DMS79 treated with DMSO at 0.1 percent for 48 hours (cell line): ENCODE data around the gene ATP2C1.

Experiments used
- DNase-seq: peaks from one replicate; lab custom pipeline; 2025; lab: John Stamatoyannopoulos, UW

Gene ATP2C1

DNA sequence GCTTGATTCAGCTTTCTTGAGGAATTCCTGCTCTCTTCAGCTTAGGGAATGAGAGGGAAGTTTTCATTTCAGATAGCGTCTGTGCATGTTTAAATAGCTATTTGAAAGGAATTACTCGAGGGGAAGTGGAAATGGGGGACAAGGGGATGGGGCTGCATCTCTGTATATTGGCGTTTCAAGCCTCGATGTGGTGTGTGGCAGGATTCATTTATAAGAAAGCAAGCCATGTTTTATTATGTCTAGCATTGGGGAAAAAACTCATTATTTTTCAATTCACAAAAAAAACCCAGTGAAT, 1.0 kb downstream of the ATP2C1 start:
- no peak for DNase-seq

- DNase-seq, result peak; percentile 19
Observed at GRCh38 chr3:130895690-130896488, 2.0 kb downstream of the ATP2C1 start.

- DNase-seq, result no peak
Observed at GRCh38 chr3:130897316-130897715, 3.4 kb downstream of the ATP2C1 start.

GRCh38 chr3:130900959-130901358, 7.1 kb downstream of the ATP2C1 start:
- DNase-seq, result no peak

GRCh38 chr3:130901463-130902204, 7.8 kb downstream of the ATP2C1 start:
- no peak for DNase-seq

GRCh38 chr3:130903412-130903908, 9.6 kb downstream of the ATP2C1 start:
- no peak for DNase-seq

GRCh38 chr3:130904491-130904890, 10.6 kb downstream of the ATP2C1 start:
- no peak for DNase-seq

DNA sequence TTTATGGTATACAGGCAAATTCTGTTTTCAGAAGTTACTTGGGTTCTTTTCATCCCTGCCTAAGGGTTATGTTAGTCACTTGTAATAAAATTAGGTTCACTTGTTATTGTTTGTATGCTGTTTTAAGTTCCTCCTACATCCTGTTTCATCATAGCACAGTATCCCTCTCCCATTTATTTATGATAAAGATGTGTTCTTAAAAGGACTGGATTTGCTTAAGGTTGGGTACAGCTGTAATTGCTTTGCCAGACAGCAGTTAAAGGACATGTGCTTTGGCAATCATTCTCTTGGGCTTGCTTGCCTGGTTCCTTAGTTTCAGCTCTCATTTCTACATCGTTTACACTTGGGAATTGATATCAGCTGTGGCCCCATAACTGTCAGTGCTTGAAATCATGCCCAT, 11.7 kb downstream of the ATP2C1 start:
- no peak for DNase-seq

DNA sequence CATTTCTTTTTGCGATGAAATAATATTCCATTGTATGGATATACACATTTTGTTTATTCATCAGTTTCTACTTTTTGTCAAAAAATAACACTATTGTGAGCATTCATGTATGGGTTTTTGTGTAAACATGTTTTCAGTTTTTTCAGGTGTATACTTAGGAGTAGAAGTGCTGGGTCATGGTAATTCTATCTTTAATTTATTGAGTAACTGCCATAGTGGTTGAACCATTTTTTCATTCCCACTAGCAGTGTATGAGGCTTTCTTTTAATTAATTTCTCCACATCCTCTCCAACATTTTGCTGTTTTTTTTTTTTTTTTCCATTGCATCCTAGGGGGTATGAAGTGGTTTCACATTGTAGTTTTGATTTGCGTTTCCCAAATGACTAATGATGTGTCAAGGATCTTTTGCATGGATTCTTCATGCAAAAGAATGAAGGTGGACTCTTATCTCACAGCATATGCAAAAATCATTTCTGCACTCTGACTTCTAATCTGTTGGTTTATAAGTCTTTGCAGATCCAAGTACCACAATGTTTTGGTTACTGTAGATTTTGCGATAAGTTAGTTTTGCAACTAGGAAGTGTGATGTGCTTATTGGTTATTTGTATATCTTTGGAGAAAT, 12.6 kb downstream of the ATP2C1 start:
- no peak for DNase-seq

DNA sequence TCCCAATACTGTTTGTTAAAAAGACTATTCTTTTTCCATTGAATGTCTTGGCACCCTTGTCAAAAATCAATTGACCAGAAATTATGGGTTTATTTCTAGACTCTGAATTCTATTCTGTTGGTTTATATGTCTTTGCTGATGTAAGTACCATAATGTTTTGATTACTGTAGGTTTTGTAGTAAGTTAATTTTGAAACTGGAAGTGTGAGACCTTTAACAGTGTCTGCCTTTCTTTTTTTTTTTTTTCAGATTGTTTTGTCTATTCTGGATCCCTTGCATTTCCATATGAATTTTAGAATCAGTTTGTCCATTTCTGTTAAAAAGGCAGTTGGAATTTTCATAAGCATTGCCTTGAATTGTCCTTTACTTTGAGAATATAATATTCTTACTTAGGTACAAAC, 13.6 kb downstream of the ATP2C1 start:
- no peak for DNase-seq

DNA sequence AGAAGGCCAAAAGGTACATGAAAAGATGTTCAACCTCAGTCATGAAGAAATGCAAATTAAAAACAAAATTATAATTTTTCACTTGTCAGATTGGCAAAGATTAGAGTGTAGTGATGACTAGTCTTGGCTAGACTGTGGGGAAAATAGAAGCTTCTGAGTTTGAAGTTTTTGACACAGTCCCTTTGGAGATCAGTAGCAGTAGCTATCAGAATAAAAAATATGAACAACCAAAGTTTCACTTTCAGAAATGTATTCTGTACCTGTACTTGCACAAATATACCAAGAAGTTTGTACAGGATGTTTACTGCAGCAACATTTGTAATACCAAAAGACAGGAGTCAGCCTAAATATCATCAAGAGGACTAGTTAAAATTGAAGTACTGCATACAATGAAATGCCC, 14.1 kb downstream of the ATP2C1 start:
- no peak for DNase-seq

DNA sequence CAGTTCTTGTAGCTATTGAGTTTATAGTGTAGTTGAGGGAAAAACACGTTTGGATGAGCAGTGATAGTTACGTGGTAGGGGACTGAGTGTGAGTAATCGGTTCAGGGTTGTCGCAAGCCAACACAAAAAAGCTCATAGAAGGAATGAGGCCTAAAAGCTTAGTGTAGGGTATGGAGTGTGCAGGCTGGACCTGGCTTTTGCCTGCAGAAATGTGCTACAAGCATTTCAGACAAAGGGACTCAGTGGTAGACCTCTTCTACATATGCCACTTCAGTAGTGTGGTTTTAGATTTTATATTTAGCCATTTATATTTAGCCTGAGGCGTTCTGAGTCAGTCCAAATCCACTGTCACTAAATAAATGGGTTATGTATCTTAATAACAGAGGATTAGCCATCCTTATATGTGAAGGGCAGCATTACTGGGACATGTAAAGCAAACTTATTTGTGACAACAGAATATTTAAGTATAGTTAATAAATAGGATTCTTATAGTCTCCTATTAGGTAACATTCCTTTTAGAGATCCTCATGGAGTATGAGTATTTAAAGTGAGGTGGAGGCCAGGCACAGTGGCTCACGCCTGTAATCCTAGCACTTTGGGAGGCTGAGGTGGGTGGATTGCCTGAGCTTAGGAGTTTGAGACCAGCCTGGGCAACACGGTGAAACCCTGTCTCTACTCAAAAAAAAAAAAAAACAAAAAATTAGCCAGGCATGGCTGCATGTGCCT, 21.8 kb downstream of the ATP2C1 start:
- DNase-seq, result no peak

- no peak for DNase-seq
Observed at GRCh38 chr3:130916507-130917167, 22.8 kb downstream of the ATP2C1 start.

DNA sequence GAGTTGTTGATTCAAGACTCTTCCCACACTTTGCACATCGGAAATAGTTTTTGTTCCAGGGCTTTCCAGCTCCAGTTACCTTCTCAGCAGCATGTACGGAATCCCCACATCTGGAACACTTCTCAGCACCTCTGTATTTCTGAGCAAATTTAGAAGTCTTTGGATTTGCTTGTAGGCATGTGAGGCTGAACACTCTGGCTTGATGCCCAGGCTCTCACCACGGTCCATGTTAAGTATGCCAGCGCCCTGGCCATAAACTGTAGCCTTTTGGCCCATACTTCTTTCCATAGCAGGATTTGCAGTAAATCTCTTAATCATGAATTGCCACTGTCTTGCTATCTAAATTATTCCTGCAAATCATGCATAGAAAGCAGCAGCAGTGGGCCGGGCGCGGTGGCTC, 24.4 kb downstream of the ATP2C1 start:
- no peak for DNase-seq

- DNase-seq, result no peak
Observed at GRCh38 chr3:130925628-130926027, 31.7 kb downstream of the ATP2C1 start.

DNA sequence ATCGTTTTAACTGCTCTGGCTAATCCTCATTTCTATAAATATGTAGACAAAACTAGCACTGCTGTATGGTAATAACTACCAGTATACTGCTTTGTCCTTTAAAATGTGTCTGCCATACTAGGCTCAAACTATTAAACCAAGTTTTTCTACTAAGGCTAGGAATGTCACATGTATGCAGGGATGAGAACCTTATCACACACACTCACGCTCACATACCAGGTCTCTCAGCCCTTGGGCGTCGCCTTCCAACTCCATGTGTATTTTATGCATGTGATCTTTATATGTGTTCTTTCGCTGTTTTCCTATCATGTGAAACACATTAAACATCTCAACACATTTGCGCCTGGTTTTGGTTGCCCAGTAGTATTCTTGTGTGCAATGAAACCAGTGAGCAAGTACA, 32.6 kb downstream of the ATP2C1 start:
- no peak for DNase-seq

DNA sequence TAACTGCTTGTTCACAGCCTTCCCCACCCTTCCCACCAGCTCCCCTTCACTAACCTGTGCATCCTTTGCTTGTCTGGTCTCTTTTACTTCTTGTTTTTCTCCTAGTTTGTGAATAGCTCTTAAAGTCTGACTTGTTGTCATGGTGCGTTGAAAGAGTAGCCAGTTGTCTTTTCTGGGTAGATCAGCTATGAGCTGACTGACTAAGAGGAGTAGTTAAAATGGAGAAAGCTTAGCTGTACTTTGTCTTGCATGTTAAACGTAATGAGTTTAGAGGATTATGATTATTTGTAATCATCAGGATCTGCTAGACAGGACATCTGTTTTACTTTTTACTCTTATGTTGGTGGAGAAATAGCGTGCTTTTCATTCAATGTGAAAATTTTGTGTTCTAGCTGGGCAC, 35.9 kb downstream of the ATP2C1 start:
- DNase-seq, result no peak

DNA sequence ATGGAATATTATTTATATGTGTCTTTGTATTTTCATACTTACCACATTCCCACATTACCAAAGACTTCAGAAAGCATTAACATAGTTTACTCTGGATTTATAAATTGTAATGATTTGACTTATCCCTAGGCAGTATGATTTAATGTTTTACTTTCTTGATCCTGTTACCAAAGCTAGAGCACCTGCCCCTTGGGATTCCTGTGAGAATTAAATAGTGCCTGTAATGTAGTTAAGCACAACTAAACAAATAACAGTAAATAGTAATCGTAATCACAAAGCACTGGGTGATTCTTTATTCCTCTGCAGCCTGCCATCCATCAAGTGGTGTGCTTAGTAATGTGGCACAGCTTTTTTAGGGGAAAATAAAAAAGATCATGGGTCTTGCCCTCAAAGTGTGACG, 39.1 kb downstream of the ATP2C1 start:
- no peak for DNase-seq

GRCh38 chr3:130933801-130934345, 40.0 kb downstream of the ATP2C1 start:
- DNase-seq, result no peak

- no peak for DNase-seq
Observed at GRCh38 chr3:130934442-130935089, 40.7 kb downstream of the ATP2C1 start.
